ENCODE data around the gene NPEPL1.
"Not testable (repeated sequence)": the region's sequence is repeated elsewhere in the genome, so short reads cannot be mapped to it uniquely, and the experiment has no call there.

Gene NPEPL1

DNA sequence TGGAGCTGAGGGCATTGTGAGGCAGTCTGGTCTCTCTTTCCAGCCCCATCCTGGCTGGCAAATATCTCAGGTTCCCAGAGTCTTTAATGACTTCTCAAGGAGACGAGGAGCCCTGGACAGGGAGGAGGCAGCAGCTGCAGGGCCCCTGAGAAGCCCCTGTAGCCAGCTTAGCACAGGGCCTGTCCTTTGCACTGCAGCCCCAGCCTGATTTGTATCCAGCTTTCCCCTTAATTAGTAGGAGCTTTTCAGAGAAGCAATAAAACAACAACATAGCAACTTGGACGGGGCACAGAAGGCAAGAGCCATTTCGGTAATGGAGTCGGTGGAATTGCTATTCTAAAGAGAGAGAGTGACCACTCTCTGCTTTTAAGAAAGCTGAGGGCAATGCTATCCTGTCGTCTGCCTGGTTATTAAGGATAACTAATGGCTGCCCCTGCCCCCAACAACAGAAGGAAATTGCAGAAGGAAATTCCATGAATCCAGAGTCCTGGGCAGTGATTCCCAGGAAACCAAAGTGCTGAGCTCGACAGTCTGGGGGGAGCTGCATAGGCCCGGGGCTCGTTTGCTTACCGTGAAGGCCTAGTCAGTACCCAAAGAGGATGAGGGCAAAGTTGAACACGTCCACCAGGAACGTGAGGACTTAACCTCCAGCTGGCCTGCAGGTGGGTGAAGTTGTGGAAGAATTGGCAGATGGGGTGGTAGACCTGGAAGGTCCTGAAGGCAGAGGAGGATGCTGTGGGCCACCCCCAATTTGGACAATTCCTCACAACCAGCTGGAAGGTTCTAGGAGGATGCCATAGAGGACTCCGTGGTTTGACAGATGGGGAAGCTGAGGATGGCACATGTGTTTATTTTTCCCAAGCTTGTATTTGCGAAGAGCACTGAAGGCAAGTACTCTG, 50.3 kb downstream of the NPEPL1 start:
- no peak for DNase-seq (ENCODE audit: low spot score)

DNA sequence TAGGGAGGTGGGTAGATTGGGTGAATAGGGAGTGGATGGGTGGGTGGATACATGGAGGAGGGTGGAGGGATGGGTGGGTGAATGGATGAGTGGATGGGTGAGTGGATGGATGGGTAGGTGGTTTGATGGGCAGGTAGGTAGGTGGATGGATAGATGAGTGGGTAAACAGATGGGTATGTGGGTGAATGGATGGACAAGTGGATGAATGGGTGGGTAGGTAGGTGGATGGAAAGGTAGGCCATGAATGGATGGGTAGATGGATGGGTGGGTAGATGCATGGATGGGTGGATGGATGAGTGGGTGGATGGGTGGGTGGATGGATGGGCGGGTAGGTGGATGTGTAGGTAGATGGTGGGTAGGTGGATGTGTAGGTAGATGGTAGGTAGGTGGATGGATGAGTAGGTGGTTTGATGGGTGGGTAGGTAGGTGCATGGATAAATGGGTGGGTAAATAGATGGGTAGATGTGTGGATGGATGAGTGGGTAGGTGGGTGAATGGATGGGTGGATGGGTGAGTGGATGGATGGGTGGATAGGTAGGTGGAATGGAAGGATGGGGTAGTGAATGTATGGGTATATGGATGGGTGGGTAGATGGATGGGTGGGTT, 51.4 kb downstream of the NPEPL1 start:
- DNase-seq (ENCODE audit: low spot score) = no peak

DNA sequence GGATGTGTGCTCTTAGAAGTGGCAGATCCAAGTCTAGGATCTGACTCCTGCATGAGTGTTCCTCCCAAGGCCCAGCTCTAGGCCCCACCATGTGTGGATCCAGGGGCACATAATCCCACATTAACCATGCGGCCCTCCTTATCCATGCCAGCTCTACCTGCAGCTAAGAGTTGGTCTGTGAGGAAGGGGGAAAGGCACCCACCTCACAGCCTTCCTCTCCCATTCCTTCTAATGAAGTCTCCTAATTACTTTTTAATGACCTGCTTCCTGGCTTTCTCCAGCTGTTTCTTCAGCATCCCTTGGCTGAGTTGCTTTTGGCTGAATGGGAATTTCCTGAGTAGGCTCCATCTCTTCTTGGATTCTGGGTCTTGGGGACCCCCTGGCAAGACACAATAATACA, 52.2 kb downstream of the NPEPL1 start:
- no peak for DNase-seq (ENCODE audit: low spot score)

DNA sequence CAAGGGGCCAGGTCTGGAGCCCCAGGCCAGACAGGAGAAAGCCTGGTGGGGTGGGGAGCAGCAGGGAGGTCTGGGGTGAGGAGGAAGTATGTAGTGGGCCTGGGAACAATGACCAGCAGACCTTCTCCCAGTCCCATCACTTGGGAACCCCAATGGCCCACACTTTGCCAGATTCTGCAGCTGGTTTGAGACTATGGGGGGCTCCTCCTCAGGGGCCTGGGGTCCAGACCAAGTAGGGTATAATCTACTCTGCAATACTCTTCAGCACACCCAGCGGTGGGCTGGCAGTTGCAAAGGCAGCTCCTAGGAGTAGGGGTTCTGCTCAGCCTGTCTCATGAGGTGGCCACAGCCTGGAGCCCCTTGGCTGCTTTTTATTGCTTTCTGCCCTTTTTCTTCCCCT, 52.8 kb downstream of the NPEPL1 start:
- DNase-seq (ENCODE audit: low spot score) = no peak

DNA sequence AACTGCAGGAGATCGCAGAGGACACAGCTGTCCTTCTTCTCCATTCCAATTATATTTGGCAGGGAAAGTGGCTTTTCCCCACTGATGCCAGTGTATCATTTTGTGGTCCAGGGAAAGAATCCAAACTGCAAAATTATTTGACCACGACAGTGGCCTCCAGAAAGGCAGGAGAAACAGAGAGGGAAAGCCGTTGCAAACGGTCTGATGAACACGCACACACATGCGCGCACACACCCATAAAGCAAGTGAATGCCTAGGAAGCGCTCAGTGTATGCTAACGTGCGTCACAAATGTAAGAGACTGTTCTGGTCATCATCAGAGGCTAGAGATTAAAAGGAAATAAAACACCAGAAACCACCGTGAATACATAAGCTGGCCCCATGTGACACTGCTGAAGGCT, 54.0 kb downstream of the NPEPL1 start:
- no peak for DNase-seq (ENCODE audit: low spot score)

DNA sequence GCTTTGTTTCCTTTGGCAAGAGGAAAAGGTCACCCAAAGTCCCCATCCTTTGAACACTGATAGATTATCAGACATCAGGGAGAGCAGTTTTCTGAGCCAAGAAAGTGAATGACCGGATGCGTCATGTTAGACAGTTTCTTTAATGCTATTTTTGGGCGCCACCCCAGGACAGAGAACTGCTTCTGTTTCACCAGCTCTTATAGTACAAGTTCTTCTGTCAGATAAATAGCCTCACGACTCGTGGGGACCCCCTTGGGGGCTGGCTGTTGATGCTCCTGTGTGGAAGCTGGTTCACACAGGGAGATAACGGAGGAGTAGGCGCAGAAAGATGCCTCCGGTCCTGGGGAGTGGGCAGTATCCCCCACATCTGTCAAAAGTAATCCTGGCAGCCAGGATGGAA, 54.6 kb downstream of the NPEPL1 start:
- DNase-seq (ENCODE audit: low spot score) = no peak

DNA sequence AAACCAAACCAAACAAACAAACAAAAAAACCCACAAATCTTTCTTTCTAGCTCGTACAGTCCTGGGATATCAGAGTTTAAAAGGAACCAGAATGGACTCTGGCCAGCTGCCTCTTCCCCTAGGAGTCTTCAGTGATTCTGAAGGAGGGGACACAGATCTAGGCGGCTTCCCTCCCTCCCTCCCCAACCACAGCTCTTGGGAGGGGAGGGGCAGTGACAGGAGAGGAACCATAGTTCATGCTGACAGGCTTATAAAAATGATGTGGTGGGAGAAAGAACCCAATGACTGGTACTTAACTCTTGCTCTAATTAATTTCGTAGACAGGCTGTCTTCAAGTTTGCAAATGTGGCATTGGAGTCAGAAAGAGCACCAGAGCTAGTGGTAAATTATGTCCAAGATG, 56.0 kb downstream of the NPEPL1 start:
- DNase-seq (ENCODE audit: low spot score) = no peak

DNA sequence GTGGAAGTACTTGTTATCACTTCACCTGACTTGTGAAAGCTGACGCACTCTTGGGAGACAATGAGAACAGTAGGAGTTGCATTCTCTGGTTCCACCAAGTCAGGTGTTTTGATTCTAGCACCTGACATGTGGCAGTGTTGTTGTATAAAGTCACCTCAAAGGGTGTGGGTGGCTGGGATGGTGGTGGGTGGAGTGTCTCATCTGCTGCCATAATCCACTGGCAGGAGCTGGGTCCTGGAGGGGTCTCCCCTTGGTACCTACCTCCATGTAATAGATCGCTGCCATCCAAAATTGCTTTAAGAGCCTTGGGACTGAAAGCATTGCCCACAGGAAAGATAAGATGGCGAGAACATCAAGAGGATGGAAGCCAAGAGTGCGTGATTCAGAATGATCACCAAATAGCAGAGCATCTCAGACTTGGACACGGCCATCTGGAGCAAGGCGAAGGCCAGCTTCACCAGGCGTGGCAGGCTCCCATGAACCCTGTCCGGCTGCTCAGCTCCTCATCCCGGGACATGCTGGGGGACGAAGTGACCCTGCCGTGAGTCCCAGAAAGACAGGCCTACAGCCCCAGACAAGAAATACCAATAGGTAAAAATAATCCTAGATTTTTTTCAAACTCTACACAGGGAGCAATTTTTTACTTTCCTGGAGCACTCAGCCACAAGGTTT, 56.6 kb downstream of the NPEPL1 start:
- no peak for DNase-seq (ENCODE audit: low spot score)

DNA sequence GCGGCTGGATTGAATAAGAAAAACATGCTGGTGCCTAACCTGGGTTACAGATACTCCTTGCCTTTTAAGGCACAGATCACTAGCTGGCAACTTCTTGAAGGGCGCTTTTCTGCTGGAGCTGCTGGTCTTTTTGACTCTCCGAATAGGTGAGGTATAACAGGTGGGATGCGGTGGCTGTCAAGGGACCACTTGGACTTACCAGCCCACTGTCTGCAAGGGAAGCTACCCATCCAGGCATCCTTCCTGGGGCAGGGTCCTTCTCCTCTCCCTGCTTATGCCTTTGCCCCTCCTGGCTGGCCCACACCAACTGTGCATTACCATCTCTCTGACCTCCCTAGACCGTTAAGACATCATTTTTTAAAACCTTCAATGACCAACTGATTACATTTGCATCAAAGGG, 57.4 kb downstream of the NPEPL1 start:
- DNase-seq (ENCODE audit: low spot score) = no peak

DNA sequence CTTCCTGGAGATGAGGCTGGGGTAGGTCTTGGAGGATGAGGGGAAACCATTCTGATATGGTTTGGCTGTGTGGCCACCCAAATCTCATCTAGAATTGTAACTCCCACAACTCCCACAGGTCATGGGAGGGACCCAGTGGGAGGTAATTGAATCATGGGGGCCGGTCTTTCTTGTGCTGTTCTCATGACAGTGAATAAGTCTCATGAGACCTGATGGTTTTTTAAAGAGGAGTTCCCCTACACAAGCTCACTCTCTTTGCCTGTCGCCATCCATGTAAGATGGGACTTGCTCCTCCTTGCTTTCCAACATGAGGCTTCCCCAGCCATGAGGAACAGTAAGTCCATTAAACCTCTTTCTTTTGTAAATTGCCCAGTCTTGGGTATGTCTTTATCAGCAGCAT, 58.1 kb downstream of the NPEPL1 start:
- DNase-seq (ENCODE audit: low spot score) = not testable (repeated sequence)

DNA sequence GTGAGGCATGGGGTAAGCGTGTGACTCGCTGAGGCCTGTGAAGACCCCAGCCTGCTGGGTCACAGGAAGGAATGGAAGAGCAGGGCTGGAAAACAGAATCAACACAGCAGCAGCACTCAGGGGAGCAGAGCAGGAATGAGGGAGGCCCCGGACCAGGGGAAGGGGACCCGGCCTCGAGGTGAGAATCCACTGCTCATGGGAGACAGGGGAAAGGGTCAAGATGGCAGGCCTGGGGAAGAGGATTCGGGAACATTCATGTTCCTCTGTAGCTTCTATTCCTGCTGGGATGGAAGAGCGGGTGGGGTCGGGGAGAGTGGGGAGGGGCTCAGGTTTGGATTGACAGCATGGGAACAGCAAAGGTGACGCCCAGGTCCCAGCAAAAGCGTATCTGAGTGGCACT, 59.4 kb downstream of the NPEPL1 start:
- DNase-seq (ENCODE audit: low spot score) = no peak

DNA sequence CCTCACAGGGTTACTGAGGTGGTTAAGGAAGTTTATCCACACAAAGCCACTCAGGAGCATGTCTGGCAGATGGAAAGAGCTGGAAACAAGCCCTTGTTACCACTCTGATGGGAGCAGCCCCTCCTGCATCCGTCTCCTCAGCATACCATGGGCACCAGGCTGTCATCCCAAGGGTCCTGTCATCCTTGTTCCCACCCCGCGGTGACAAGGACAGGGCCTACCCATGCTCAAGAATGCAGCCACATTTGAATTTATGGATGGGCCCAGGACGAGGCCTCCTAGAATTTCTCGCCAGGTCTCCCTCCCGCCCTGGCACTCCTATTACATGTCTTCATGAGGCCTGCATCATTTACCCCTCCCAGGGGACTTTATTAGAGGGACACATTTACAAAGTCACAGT, 60.0 kb downstream of the NPEPL1 start:
- DNase-seq (ENCODE audit: low spot score) = no peak

DNA sequence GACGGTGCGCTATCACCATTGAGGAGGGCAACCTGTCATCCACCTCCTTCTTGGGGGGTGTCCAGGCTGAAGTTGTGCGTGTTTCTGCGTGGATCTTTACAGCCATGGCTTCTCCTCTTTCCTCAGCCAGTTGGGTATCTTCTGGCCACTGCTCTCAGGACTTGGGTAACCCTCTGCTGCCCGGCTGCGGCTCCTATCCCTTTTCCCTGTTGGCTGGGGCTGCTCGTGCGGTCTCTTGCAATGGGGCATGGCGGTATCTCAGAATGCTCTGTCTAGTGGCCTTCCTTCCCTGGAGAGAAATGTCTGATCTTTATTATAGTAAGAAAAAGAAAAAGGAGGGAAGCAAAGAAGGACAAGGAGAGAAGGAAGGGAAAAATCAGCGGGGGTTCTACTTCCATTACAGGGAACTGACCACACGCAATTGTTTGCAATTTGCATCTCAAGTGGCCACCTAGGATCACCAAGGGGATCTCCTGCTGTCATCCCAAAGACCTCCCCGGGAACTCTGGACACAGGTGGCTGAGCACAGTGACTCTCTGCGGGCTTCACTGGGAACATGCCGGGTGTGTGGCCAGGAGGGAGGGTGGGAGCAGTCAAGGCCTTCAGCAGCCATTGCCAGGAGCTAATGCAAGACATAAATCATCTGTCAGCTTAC, 60.8 kb downstream of the NPEPL1 start:
- DNase-seq (ENCODE audit: low spot score) = no peak

DNA sequence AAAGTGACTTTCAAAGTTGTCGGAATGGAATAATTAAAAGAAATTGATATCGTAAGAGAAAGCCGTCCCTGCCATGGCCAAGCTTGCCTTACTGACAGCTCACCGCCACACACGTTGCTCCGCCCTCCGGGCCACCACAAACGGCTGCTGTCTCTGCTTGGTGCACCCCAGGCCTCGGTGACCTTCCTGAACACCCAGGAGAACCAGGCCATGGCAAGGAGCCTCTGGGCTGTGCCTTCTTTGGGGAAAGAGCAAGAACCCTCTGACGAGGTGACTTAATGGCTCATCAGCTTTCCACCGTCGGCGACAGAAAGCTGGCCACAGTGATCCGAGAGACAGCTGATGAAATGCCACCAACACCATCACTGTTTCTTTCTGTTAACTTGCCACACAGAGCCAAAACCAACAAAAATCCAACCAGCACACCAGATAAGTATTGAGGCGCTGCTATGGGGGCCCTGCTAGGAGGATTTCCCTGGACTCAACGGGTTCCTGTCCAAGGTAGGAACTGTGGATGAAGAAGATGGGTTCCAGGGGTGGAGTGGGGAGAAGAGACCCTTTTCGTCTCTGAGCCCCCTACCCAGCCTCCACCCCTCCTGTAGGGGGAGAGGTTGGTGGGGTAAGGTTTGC, 61.4 kb downstream of the NPEPL1 start:
- no peak for DNase-seq (ENCODE audit: low spot score)

DNA sequence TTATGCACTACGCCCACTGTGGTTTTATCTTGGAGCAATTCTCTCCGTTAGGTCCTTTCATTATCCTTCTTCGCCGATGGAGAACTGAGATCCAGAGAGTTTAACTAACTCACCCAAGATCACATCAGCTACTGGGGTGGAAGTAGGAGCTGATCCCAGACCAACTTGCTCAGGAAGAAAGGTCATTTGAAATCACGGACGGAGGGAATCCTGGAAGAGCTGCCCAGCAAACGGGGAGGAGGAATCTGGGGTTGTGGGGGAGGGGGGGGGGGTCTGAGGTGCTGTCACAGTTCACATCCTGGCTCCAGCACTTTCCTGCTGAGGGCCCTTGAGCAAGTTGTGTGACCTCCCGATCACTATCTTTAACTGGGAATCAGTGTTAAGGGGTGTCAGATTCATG, 62.0 kb downstream of the NPEPL1 start:
- no peak for DNase-seq (ENCODE audit: low spot score)

DNA sequence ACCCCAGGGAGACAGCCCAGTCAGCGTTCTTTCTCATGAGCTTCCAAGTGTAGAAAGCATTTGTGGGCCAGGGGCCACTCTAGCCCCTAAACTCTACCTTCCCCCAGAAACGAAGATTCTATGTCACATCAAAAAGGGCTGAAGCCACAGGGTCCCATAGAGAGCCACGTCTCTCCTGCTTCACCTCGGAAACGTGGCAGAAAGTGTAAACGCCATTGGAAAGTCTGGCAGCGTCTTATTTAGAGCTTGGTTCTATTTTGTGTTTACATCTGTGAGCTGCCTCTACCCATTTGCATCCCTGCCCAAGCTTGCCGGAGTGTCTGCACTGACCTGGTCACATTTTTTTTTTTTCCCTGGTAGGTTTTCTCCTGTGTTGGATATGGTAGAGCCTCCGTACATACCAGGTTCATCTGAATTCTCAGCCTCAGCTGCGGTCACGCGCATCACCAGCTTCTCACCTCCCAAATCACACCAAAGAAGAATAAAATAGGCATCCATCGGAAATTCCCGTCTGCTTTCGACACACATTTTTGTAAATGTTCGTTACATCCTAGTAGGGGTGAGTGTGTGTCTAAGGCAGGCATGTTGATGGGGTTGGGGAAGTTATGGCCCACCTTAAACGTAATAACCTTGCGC, 62.6 kb downstream of the NPEPL1 start:
- DNase-seq (ENCODE audit: low spot score) = no peak

DNA sequence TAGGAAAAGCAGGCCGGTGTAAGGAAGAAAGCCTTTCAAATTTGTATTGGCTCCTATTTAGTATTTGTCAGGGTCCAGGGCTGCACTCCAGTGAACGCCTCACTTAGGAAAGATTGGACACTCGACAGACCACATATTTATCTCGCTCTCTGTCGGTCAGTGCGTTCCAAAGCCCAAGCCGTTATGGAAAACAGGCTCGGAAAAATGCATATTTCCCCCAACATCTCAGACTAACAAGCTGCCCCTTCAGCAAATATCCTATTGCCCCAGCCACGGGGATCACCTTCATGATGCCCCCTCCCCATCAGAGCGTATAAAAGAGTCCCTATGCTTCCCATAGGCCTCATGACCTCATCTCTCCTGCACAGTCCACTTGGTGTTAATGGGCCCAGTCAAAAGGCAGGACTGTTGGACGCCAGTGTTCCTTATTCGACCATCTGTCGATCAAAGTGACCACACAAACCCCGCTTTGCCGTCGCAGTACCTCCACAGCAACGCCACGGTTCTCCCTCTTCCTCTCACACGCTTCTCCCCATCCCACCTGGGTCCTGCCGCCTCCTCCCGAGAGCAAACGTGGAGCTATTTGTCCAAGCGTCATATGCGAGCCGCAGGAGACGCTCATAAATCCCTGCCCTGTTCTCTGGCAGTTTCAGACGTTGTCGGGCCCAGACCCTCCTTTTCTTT, 63.3 kb downstream of the NPEPL1 start:
- DNase-seq (ENCODE audit: low spot score) = no peak

DNA sequence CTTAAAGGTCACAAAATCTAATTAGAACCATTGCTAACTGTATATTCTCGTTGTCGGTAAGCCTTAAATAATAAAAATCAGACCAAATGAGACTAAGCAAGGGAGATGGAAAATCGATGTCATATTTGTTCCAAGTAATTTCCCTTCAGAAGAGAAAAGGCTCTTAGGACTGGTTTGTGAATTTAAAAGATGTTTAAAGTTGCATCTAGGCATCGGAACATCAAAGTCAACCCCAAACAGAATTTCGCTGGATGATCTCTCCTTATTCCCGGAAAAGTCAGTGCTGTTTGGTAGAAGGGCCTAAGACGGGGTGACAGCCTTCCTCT, 63.8 kb downstream of the NPEPL1 start:
- no peak for DNase-seq (ENCODE audit: low spot score)

DNA sequence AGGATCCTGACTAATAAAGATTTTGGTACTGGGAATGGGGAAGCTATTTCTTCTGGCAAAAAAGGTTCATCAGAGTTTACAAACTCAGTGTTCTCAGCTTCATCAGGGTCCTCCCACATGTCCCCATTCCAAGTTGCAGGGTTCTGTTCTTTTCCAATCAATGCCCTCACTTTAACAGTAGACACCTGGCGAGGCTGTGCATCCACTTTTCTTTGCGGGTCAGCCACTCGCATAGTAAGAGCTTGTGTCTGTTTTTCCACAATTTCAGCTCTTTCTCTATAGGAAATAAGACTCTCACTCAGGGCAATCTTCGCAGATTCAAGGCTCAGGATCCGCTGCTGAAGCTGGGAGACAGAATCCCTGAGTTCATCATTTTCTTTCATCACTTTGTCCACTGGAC, 65.0 kb downstream of the NPEPL1 start:
- DNase-seq (ENCODE audit: low spot score) = not testable (repeated sequence)

DNA sequence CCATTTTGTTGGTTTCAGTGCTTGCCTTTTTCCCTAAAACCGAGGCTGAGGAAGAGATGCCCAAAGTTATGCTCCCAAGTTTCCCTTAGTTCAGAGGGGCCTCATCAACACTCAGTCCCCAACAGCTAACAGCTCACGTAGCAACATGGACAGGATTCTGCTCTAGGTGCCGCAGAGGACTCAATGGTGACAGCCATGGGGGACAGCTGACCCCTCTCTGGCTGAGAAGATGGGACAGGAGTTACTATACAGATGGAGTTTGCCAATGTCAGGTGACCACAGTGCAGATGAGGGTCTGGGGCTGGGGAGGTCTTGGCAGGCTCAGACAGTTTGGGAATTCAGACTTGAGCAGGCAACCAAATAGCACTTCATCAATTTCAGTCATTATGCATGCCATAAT, 67.3 kb downstream of the NPEPL1 start:
- no peak for DNase-seq (ENCODE audit: low spot score)

DNA sequence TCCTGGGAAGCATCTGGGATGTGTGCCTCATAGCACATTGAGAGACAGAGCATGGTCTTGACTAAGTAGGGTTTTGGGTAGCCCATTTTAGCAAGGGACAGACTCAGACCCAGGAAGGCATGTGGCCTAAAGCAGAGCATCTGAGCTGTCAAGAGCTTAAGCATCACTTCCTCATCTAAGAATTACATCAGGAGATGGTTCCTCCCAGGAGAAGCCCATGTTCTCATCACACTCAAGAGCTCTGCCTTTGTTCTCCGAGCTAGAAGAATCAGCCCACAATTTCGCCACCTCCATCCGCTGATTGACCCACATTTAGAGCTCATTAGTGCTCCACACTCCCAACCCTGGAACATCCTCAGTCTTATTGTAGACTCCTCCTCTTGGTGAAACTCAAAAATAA, 68.3 kb downstream of the NPEPL1 start:
- no peak for DNase-seq (ENCODE audit: low spot score)

All from activated CD4-positive, alpha-beta T cell treated with anti-CD3 and anti-CD28 coated beads, Interleukin-2, Interleukin-4, amounts not matched to agents 100 ng/mL and 50 ng/mL, durations not matched to agents 16 hours and 8 hours (primary cell).